Measurements from ENCODE around the gene MAP4K3.
"Not testable (repeated sequence)": the region's sequence is repeated elsewhere in the genome, so short reads cannot be mapped to it uniquely, and the experiment has no call there.

The MAP4K3 gene

GRCh38 chr2:39408351-39409136 is 28.5 kb downstream of the MAP4K3 start:
- no peak for FAIRE-seq

- no peak for FAIRE-seq
Measured at GRCh38 chr2:39407516-39408296, 29.4 kb downstream of the MAP4K3 start.

- no peak for FAIRE-seq
Measured at GRCh38 chr2:39405364-39405763, 31.7 kb downstream of the MAP4K3 start.

- no peak for FAIRE-seq
Measured at GRCh38 chr2:39403311-39403710, 33.8 kb downstream of the MAP4K3 start.

GRCh38 chr2:39401319-39401718 is 35.8 kb downstream of the MAP4K3 start:
- FAIRE-seq = no peak

GRCh38 chr2:39399570-39399969 is 37.5 kb downstream of the MAP4K3 start:
- no peak for FAIRE-seq

- no peak for FAIRE-seq
Measured at GRCh38 chr2:39395313-39395712, 41.8 kb downstream of the MAP4K3 start.

GRCh38 chr2:39394516-39394961 is 42.5 kb downstream of the MAP4K3 start:
- no peak for FAIRE-seq

- no peak for FAIRE-seq
Measured at GRCh38 chr2:39392672-39393071, 44.4 kb downstream of the MAP4K3 start.

- FAIRE-seq = no peak
Measured at GRCh38 chr2:39390216-39390615, 46.9 kb downstream of the MAP4K3 start.

- no peak for FAIRE-seq
Measured at GRCh38 chr2:39386064-39386463, 51.0 kb downstream of the MAP4K3 start.

- no peak for FAIRE-seq
Measured at GRCh38 chr2:39385172-39385571, 51.9 kb downstream of the MAP4K3 start.

GRCh38 chr2:39384071-39384470 is 53.0 kb downstream of the MAP4K3 start:
- not testable (repeated sequence) for FAIRE-seq

GRCh38 chr2:39383146-39383545 is 53.9 kb downstream of the MAP4K3 start:
- FAIRE-seq = no peak

- no peak for FAIRE-seq
Measured at GRCh38 chr2:39381653-39382052, 55.4 kb downstream of the MAP4K3 start.

GRCh38 chr2:39380525-39381150 is 56.4 kb downstream of the MAP4K3 start:
- FAIRE-seq = no peak

GRCh38 chr2:39379643-39380524 is 57.2 kb downstream of the MAP4K3 start:
- peak; percentile 98 for FAIRE-seq

GRCh38 chr2:39378968-39379367 is 58.1 kb downstream of the MAP4K3 start:
- no peak for FAIRE-seq

GRCh38 chr2:39377226-39377939 is 59.7 kb downstream of the MAP4K3 start:
- FAIRE-seq = no peak

- FAIRE-seq = no peak
Measured at GRCh38 chr2:39375917-39376316, 61.2 kb downstream of the MAP4K3 start.

GRCh38 chr2:39373181-39373802 is 63.8 kb downstream of the MAP4K3 start:
- FAIRE-seq = no peak
